Skeletal muscle satellite cell (primary cell): ENCODE measurements around the gene EHD1. TPM values are rescaled to one million over a fixed set of nuclear protein-coding genes. Genes with fewer than 3 reads are reported as not detected.

Experiments used
- H3K27me3 ChIP-seq: 2 replicates; pipeline ENCODE4 v1.7.0; 2013; ENCODE audit warnings: low read length; ENCODE audit not compliant: control insufficient read depth, insufficient read depth
- H3K36me3 ChIP-seq: 2 replicates; pipeline ENCODE4 v1.7.0; 2013; ENCODE audit warnings: mild to moderate bottlenecking, control low read depth, low read length; ENCODE audit not compliant: insufficient read depth
- H3K4me1 ChIP-seq: 2 replicates; pipeline ENCODE4 v1.7.0; 2013; ENCODE audit warnings: low read length; ENCODE audit not compliant: control insufficient read depth, insufficient read depth
- H3K4me2 ChIP-seq: 2 replicates; pipeline ENCODE4 v1.7.0; 2013; ENCODE audit warnings: mild to moderate bottlenecking, low read length
- H3K4me3 ChIP-seq: 2 replicates; pipeline ENCODE4 v1.7.0; 2013; ENCODE audit warnings: low read length
- H3K9ac ChIP-seq: 2 replicates; pipeline ENCODE4 v1.7.0; 2013; ENCODE audit warnings: mild to moderate bottlenecking, low read depth, low read length, moderate library complexity
- H3K9me3 ChIP-seq: replicated peaks from 2 replicates; pipeline ENCODE4 v1.7.0; 2013; ENCODE audit warnings: mild to moderate bottlenecking, control low read depth, low read length
- small RNA-seq: library from RNA; depleted of rRNA; stranded (forward); fragments of <200 nt; gene quantifications from one replicate; pipeline ENCODE3, GENCODE V24; 2012

EHD1 gene

GRCh38 chr11:64803158-64803845, 75.1 kb downstream of the EHD1 start, which contains the start of gene MAP4K2:
MAP4K2 (minus strand) TSS chr11:64803214; CDS start chr11:64803149, 65 bp downstream.
- Histone ChIP-seq H3K27me3 (no peaks in the 10 kb centered on the region), H3K4me2 (peak within 1 kb of the TSS; percentile 96), H3K9ac (peak within 1 kb of the TSS; percentile 86), H3K4me1 (peaks cover 8% of the 10 kb centered on the region), H3K9me3 (no peaks in the 10 kb centered on the region), H3K36me3 (peaks cover 27% of the 10 kb centered on the region), H3K4me3 (peak within 1 kb of the TSS; percentile 77)

GRCh38 chr11:64802370-64803157, 75.9 kb downstream of the EHD1 start:
- H3K36me3 ChIP-seq = peaks cover 19% of the 10 kb centered on the region
- no peak overlapping the region for H3K9ac ChIP-seq
- peaks cover 8% of the 10 kb centered on the region for H3K4me1 ChIP-seq
- no peaks in the 10 kb centered on the region for H3K9me3 ChIP-seq
- no peaks in the 10 kb centered on the region for H3K27me3 ChIP-seq
- peak overlapping the region; percentile 96 for H3K4me2 ChIP-seq
- peak overlapping the region; percentile 77 for H3K4me3 ChIP-seq

Small RNAs within 50 kb of the gene (small RNA-seq; reads per million reads assigned to genes)
- gene MIR6749 (not detected), gene MIR6750 (not detected)
